Midbrain (tissue), 1 donor: ENCODE results near the gene RGPD5.
"Not testable (repeated sequence)": the region's sequence is repeated elsewhere in the genome, so short reads cannot be mapped to it uniquely, and the experiment has no call there.

Experiments used
- DNase-seq: peaks from one replicate; lab custom pipeline; 2025; lab: John Stamatoyannopoulos, UW

RGPD5 gene

DNA sequence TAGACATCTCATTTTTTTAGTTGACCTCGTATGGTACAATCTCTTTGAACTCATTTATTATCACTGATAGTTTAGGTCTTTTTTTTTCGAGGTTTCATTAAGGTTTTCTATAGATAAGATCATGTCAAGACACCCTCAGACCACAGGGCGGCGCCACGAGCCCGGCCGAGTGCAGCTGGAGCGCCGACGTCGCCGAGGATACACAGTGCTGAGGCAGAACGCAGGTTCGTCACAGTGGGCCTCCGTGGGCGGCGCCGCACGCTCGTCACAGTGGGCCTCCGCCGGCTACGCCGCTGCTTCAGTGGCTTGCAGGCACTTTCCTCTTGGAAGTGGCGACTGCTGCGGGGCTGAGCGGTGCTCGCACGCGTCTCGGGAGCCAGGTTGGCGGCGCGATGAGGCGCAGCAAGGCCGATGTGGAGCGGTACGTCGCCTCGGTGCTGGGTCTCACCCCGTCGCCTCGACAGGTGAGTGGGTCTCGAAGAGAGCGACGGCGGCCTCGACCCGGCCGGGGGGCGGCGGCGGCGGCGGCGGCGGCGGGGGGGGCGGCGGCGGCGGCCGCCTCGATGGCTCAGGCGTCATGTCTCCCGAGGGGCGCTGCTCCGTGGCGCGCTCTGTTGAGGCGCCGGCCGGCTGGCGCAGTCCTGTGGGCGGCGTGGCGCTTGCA is at the start of gene RGPD5:
RGPD5 (plus strand) TSS at position 232 of the 664 bp plus-strand sequence; CDS start at position 393, 161 bp downstream.
- DNase-seq: not testable (repeated sequence)

DNA sequence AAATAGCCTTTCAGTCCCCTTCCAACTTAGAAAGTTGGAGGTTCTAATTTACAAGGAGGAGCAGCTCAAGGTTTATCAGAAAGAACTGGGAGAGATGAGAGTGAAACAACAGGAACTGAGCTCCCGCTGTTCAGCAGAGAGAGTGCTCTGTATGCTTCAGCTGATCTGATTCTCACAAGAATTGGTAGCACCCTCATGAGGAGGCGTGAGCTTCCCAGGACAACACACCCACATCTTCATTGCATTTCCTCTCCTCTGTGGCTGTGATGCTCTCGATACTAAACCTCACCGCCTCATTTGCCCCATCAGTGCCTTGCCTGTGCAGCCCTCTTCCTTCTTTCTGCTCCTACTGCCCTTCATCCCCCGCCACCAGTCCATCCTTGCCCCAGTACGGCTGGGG is 42.5 kb upstream of the RGPD5 start:
- not testable (repeated sequence) for DNase-seq

DNA sequence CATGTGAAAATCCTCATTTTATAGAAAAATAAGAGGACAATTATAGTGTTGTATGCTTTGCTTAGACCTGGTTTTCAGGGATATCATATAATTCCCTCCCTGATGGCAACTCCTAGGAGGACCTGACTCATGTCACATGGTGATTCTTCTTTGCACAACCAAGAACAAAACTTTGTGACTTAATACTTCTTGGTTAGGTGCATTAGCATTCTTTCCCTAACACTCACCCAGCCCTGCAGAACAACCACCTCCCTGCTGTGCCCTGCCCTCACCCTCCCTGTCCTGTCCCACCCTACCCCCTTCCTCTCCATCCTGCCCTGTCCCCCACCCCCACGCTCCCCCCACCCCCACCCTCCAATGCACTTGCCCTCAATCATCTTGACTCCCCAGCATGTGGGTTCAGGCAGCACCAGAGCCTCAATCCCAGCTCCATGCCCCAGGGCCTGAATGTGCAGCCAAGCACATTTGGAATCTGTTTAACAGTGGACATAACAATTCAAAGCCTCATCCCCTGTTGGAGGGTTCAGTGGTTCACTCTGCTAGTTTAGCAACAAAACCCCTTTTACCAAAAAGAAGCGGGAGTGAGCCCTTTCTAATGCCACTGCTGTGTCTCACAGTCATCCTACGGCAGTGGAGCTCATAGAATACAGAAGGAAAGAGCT is 36.8 kb upstream of the RGPD5 start:
- DNase-seq: not testable (repeated sequence)

DNA sequence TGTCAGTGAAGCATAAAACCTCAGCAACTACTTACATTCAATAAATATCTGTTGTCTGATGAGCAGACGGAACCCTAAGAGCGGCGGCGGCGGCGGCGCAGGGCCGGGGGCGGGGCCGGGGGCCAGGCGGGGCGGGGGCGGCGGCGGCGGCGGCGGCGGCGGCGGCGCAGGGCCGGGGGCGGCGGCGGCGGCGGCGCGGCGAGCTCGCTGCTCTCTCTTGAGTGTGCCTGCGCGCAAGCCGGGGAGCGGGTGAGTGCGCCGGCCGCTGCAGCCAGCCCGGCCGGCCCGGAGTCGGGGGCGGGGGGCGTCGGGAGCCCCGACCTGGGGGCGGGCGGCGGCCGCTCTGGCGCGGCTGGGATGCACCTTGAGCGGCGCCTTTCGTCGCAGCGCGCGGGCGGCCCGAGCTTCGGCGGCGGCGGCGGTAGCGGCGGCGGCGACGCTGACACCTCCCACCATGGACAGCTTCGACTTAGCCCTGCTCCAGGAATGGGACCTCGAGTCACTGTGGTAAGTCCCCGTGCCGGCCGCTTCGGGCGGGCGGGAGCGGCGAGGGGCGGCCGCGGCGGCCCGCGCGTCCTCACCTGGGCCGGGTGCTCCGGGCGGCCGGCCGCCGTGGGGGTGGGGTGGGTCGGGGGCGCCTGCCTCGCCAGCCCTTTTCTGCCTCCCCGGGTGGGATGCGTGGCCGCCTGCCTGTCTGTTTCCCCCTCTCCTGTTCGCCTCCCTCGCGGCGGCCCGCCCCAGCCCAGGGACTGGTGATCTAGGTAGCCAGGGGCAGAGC is 33.7 kb upstream of the RGPD5 start:
- not testable (repeated sequence) for DNase-seq

DNA sequence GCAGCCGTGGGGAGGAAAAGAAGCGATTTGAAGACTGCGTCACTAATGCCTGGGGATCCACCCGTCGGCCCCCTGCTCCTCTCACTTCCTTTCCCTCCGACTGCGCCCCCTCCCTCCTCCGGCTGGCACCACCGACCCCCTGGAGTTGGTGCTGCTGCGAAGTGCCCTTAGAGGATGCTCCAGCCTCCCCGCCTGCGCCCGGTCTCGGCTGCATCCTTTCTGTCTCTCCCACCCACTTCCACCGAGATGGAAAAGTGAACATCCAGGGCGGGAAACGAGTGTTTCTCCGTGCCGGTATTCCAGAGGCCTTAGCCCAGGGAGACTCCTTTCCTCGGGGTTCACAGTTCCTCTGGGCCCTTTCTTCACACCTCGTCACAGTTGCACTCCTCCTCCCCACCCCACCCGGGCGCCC is 33.1 kb upstream of the RGPD5 start:
- not testable (repeated sequence) for DNase-seq

DNA sequence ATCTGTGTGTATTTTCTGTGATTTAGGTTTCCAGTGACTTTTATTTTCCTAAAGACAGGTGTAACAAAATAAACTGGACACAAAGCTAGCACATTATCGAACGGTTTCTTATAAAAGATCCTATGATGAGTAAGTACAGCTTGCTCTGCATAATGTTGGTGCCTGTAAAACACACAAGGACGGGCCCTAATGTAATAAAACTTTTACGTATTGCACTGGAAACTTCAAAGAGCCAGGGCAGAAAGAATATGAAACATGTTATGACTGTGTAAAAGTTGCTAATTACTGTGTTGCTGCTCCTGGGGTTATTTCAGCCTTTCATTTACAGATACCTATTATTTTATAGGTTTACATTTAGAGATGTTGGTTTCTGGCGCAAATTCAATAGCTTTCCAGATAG is 32.1 kb upstream of the RGPD5 start:
- DNase-seq: not testable (repeated sequence)

DNA sequence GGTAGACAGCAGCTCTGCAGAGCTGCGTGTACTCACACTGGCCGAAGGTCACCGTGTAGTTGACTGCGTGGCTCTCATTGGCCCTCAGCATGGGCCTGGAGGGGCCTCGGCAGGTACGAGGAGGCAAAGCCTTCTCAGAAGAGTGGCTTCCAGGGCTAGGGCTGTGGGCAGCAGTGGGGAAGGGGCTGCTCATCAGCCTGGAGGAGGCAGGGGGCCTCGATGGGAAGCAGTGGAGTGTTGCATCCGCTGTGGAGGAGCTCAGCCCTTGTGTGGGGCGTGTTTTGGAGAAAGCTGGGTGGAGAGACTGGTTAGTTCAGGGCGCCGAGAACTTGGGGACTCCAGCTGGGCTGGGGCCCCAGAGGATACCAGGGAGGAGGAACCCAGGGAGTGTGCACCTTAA is 28.0 kb upstream of the RGPD5 start:
- DNase-seq: not testable (repeated sequence)

DNA sequence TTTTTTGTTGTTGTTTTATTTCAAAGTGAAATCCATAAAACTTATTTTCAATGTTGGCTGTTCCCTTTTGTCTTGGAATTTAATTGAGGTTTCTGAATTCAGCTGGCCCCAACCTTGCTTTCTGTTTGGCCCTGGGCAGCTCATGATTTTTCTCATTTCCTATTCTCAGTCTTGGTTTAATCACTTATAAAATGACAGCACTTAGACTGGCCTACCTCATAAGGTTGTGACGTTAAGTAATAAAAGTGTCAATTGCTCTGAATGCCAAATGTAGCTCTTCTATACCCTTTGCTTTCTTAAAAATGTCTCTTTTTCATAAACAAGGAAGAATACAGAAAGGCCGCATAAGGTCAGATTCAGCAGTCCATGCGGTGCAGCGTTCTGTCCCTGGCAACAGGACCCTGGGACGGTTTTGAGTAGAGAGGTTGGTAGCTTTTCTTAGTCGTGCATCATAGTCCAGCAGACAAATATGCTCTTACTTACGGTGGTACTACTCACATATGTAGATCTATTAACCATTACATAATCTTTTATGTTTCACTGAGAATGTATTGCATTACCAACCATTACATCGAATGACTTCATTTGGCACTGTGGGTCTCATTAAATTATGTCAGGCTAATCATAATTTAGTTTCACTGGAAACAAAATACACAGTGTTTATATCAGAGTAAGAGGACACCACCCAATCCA is 27.1 kb upstream of the RGPD5 start:
- DNase-seq: not testable (repeated sequence)

DNA sequence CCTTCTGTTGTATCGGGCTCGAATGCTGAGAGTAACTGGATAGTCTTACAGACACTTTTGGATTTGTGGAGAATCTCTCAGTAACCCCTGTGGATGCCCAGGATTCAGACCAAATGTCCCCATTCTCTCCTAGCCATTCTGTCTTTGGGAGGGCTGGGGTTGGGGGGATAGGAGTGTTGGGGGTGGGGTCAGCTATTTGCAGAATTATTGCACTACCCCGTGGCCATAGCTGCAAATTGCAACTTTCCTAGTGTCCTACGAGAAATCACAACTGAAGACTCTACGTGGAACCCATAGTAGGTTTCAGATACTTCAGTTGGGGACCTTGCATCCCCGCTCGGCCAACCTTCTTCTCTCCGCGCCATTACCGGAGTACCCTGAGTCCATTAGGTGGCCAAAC is 25.2 kb upstream of the RGPD5 start:
- not testable (repeated sequence) for DNase-seq

DNA sequence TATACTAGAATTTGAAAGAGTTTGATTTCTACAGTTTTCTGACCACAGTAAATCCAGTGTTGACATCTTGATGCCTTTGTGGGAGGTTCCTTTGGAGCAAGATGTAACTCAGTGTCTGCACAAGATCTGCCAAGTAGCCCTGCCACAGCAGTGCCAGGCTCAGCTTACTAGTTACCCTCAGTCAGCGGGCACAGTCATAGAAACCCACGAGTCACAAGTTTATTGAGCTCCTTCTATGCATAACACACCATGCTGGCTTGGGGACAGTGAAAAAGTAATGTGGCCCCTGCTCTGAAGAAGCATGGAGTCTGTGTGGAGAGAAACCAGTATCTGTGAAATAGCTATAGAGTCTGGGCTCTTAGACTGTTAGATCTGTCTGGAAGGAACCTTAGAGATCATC is 15.0 kb upstream of the RGPD5 start:
- not testable (repeated sequence) for DNase-seq

DNA sequence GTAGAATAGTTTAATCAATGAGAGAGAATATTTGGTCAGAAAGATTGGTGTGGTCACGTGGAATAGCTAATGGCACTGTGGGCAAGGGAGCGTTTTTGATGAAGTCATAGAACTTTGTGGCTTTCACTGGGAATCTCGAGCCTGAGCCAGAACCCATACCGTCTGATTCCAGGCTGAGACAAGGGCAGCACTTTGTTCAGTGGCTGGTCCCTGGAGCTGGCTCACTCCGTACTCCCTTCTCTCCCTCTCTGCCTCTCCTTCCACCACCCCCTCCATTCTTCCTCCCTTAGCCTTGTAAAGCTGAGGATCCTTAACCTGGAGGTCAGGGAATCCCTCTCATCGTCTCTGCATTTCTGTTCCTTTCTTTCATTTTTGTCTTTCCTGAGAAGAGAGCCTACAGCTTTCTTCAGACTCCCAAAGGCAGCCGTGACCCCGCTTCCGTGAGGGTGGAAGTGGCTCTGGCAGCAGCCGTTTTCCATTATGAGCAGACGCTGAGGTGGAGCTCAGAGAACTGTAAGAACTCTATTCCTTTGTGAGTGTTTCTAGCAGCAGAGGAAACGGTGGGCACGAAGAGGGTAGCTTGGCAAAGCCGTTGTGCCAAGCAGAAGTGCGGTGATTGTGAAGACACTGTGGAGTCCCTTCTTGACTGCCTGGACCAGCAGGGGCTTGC is 12.8 kb upstream of the RGPD5 start:
- DNase-seq: not testable (repeated sequence)

DNA sequence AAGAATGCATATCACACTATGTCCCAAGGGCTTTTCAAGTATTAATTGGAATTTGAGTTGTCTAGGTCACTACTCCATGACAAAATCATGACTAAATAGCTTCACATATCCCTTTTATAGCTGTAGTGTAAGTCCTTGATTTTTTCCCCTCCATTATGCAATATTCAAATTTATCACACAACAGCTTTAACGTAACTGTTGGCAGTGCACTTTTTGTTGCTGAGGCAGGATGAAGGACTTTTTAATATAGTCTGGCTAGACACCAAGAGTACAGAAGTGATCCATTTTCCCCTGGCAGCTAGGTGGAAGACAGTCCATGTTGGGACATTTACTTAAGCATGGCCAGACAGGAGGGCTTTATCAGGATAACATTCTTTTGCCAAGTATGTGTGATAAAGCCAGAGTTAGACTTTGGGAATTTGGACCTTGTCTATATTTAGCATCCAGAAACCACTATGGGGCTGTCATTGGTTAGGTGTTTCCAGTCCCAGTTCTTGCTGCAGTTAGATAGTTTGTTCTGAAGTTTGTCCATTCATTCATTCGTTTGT is 11.6 kb upstream of the RGPD5 start:
- not testable (repeated sequence) for DNase-seq

DNA sequence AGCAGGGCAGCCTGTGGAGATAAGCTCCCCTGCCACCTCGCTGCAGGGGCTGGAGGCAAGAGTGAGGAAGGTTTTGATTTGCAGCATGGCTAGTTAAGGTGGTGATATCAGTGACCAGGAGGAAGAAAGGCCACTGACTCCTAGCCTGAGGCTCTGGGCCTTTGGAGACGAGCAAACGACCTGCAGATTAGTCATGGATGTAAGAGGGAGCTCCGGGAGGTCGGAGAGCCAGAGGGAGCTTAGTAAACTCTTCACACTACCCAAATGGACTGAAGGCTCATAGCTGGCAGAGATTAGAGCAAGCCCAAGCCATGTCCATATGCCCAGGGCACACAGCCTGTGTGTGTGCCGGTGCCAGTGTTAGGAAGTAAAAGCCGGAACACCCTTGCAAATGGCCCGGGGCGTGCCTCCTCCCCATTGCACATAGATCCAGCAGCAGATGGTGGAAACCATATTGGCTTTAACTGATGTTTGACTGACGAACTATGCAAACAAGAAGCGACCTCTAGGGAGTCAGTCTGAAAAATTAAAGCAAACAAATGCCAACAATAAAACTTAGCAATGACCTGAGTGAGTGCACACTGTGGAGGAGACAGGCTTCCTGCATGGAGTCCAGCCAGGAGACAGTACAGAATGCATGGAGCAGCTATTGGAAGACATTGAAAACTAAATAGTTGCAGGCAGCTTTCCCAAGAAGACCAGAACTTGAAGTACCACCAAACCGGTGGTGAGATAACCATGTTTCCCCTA is 2.4 kb upstream of the RGPD5 start:
- not testable (repeated sequence) for DNase-seq

DNA sequence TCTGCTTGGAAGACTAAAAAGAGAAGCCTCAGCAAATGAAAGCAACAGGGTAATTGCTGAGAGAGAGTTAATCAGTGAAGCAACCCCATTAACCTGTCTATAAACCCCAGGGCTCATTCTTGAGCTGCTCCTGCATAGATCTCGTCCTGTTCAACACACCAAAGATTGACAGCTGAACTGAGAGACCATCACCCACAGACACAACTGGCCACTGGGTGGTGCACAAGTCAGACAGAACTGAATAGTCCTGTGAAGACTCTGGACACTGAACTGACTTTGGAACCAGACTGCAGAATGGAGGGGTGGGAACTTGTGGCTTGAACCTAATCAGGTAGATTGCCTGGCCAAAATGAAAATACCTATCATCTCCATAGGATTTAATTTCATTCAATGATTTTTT is 1.4 kb upstream of the RGPD5 start:
- DNase-seq: not testable (repeated sequence)

DNA sequence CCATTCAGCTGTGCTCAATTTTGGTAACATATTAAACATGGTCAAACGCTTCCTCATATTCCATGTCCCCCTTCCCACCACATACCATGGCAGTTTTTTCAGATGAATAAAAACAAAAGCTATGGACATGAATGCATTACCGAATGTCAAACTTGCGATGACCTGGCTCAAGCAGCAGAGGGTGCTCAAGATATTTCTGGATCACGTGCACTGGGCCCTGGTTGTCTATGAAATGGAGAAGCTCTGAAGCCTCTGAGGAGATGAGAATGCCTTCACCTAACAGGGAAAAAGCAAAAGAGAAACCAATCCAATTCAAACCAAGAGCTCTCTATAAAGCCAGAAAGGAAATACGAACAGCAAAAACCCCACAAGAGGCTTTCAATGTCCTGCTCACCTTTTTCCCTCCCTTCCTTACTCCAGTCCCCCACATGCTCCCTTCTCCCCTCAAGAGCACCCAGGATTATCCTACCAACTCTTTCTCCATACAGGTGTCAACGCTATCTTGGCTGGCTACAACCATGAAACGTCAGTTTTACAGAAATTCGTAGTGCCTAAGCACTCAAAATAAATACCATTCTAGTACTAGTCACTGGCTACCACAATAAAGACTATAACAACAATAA is 77.1 kb downstream of the RGPD5 start:
- DNase-seq: not testable (repeated sequence)

DNA sequence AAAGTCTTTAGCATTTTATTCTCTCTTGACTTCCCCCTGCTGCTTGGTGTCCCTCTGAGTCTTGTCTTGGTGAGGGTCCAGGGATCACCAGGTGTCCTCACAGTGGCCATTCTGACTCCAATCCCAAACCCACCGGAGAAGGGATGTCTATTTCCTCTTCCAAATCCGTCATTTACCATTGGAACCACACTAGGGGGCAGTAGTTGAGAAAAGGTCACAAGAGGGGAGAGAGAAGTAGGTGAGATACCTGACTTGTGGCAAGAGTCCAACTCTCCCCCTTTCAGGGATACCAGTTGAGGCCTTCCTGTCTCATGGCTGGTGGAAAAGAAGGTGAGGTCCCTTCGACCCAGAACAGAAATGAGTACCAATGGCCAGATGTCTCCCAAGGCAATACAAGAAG is 82.5 kb downstream of the RGPD5 start:
- DNase-seq: not testable (repeated sequence)

DNA sequence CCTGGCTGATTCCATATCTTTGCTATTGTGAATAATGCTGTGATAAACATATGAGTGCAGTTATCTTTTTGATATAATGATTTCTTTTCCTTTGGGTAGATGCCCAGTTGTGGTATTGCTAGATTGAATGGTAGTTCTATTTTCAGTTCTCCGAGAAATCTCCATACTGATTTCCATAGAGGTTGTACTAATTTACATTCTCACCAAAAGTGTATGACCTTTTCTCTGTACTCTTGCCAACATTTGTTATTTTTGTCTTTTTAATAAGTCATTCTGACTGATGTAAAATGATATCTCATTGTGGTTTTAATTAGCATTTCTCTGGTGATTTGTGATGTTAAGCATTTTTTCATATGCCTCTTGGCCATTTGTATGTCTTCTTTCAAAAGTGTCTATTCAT is 88.0 kb downstream of the RGPD5 start:
- not testable (repeated sequence) for DNase-seq

DNA sequence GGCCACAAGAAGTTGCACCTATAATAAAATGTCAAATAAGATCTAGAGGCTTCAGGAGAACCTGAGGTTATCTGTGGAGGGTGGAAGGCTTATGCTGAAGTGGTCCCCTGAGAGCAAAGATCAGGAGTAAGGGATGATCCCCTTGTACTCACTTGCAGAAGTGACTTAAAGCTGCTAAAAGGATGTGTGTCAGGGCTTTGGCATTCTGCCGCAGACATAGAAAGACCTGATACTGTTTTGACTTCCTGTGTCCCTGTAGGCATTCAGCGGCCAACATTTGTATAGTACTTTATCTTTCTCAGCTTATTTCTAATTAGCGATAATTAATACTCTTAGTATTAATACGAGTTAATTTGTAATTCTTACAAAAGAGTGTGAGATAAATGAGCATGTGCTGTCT is 94.3 kb downstream of the RGPD5 start:
- not testable (repeated sequence) for DNase-seq

DNA sequence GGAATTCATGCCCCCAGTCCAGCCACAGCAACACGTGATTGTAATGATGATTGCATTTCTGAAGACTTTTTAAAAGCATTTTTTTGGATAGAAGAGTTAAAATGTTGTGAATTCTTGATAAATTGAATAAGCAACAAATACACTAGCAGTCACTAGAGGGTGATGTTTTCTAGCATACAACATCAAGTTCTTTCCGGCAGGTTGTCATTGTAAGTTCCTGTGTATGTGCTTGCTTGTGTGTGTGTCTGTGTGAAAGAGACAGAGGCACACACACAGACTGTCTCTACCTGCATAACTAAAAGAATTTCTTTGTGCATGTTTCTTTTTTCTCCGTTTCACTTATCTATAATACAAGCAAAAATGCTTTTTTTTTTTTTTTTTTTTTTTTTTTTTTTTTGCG is 95.8 kb downstream of the RGPD5 start:
- not testable (repeated sequence) for DNase-seq

DNA sequence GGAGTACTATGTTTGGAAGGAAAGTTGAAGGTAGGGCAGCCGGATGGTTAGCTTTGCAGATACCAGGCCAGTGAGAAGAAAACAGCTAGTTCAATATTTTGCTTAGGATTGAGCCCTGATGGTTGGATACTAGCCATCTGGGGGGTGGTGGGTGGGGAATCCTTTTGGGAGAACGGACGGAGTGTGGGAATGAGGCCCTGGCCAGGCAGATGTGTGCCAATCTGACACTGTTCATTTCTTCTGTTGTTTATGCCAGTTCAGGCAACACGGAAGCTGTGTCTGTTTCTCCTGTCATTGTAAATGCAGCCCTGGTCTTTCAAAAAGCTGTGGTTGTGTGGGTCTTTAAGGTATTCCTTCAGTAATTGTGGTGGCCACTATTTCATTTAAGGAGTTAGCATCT is 96.9 kb downstream of the RGPD5 start:
- not testable (repeated sequence) for DNase-seq
